PFSK-1 (cell line): ENCODE results near the gene CCDC30.

Source experiments
- REST ChIP-seq, 2 experiments: IDR thresholded peaks; 2 replicates each; pipeline versions ENCODE4 v1.6.1 to v1.8.0; 2011 to 2012; ENCODE audit warnings: low read depth in 2 of 2, low read length in 2 of 2, control low read depth in 1 of 2, inconsistent platforms in 1 of 2, mild to moderate bottlenecking in 1 of 2, moderate library complexity in 1 of 2; ENCODE audit not compliant: insufficient read depth in 1 of 2
- SIN3A ChIP-seq: IDR thresholded peaks from 2 replicates; pipeline ENCODE4 v1.6.1; 2012; ENCODE audit warnings: mild to moderate bottlenecking, low read length, moderate library complexity, borderline replicate concordance; ENCODE audit not compliant: insufficient read depth
- TAF1 ChIP-seq: IDR thresholded peaks from 2 replicates; pipeline ENCODE4 v1.6.1; 2012; ENCODE audit warnings: low read length, control low read depth, borderline replicate concordance; ENCODE audit not compliant: insufficient read depth

GRCh38 chr1:42439940-42440339 is 23.1 kb upstream of the CCDC30 start:
- no peak for TF ChIP-seq SIN3A
- no peak for TF ChIP-seq TAF1
- no peak for TF ChIP-seq REST (IDR thresholded peaks at IDR 0.05; ENCODE audit: insufficient read depth in 1 of 2, low read depth in 2 of 2, low read length in 2 of 2)
